Right lobe of liver (tissue), 6 donors: Measurements from ENCODE around the gene HIF1A. TPM values are rescaled to one million over a fixed set of nuclear protein-coding genes. Genes with fewer than 3 reads are reported as not detected.

ENCODE experiments used
- ATAC-seq, 4 donors: fragments of 200-7000 bp; cut with Tn5 transposase; one replicate each; pipeline ENCODE4 v1.9.1; 2020; ENCODE audit warnings: mild to moderate bottlenecking in 4 of 4, moderate library complexity in 4 of 4
- DNase-seq, 3 donors: peaks; one replicate each; pipeline ENCODE4 v3.0.0-alpha.2; 2020
- H3K27ac ChIP-seq, 3 donors: fragments of 200-600 bp; one replicate each; pipeline ENCODE4 v1.8.0; 2022
- H3K27me3 ChIP-seq, 2 donors: fragments of 200-600 bp; one replicate each; pipeline ENCODE4 v1.8.0; 2022
- H3K36me3 ChIP-seq, 4 donors: fragments of 200-600 bp; sonication (generic) in 1 of 4; one replicate each; pipeline versions ENCODE4 v1.5.1 to v1.8.0; 2017 to 2022; ENCODE audit warnings: control low read depth in 1 of 4
- H3K4me1 ChIP-seq, 4 donors: fragments of 200-600 bp; sonication (generic) in 1 of 4; one replicate each; pipeline versions ENCODE4 v1.5.1 to v1.8.0; 2017 to 2022; ENCODE audit warnings: control low read depth in 1 of 4
- H3K4me3 ChIP-seq, 3 donors: fragments of 200-600 bp; one replicate each; pipeline ENCODE4 v1.8.0; 2022
- H3K9me3 ChIP-seq, 4 donors: fragments of 200-600 bp; sonication (generic) in 1 of 4; one replicate each; pipeline versions ENCODE4 v1.5.1 to v1.8.0; 2017 to 2022; ENCODE audit warnings: control low read depth in 1 of 4
- POLR2A ChIP-seq: fragments of 450-650 bp; IDR thresholded peaks from one replicate; pipeline ENCODE4 v1.6.1; 2017; ENCODE audit warnings: antibody characterized with exemption, mild to moderate bottlenecking
- WGBS: methylation state at CpG from one replicate; pipeline ENCODE4 v1.1.6; 2018; ENCODE audit warnings: low coverage, low lambda C conversion rate; ENCODE audit not compliant: insufficient coverage; ENCODE audit errors: missing lambda C conversion rate; 5-methylcytosine and 5-hydroxymethylcytosine counted together
- intact Hi-C, 2 donors: fragments of 100-400 bp; cut with DNase I; formaldehyde crosslinking; loops; one replicate each; pipeline versions ENCODE4 v1.11.2 to v1.14.1; 2022
- total RNA-seq, 6 experiments: library from RNA; depleted of rRNA in 2 of 6; stranded (reverse); fragments of >200 nt in 2 of 6; fragmentation: NEBNext Ultra II Directional in 3 of 6; extraction: Animal tissue kit (Norgen Biotek cat#: 25700) in 3 of 6; gene quantifications; one replicate each; pipeline versions ENCODE4 v1.1.0 to v1.2.4, GENCODE V29; 2016 to 2023
- TF ChIP-seq, protein P1 (sequence below), 4 donors: fragments of 200-600 bp in 3 of 4; fragments of 450-650 bp in 1 of 4; IDR thresholded peaks; one replicate each; pipeline versions ENCODE4 v1.5.1 to v1.8.0; 2016 to 2022; ENCODE audit warnings: antibody characterized with exemption in 4 of 4, mild to moderate bottlenecking in 2 of 4
- donor health status: DM: no; HTN: yes; CAD: no.
- donor health status: DM: no; HTN: no; CAD: no.
- donor health status: DM: no; HTN: no; CAD: no.
- donor health status: DM: no; HTN: yes; CAD: no.
- donor health status: DM: no; HTN: yes; CAD: no.

Gene HIF1A
- total RNA-seq, 6 experiments from 2014 or later, result 15.9 to 117 (median 31.9) TPM

DNA sequence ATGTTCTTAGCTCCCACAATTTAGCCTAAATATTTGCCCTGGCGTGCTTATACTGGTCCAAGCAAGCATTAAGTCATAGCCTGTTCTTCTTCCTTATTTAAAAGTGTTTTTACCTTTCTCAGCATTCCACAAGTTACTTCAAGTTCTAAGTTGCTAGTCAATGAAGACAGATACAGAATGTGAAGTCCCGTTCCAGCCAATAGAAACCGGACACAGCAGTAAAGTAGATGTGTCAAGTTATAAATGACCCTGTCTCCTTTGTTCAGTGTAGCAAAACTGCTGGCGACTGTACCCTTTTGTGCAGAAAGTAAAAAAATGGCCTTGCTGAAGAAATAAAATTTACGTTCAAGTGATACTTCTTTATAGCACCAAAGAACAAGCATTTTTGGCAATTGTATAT, 70.8 kb downstream of the HIF1A start:
- H3K36me3 ChIP-seq, result peaks cover 0 to 24% (median 2%) of the 10 kb centered on the region in 4 donors
- no peak for TF ChIP-seq POLR2A
- TF ChIP-seq, protein P1, sequence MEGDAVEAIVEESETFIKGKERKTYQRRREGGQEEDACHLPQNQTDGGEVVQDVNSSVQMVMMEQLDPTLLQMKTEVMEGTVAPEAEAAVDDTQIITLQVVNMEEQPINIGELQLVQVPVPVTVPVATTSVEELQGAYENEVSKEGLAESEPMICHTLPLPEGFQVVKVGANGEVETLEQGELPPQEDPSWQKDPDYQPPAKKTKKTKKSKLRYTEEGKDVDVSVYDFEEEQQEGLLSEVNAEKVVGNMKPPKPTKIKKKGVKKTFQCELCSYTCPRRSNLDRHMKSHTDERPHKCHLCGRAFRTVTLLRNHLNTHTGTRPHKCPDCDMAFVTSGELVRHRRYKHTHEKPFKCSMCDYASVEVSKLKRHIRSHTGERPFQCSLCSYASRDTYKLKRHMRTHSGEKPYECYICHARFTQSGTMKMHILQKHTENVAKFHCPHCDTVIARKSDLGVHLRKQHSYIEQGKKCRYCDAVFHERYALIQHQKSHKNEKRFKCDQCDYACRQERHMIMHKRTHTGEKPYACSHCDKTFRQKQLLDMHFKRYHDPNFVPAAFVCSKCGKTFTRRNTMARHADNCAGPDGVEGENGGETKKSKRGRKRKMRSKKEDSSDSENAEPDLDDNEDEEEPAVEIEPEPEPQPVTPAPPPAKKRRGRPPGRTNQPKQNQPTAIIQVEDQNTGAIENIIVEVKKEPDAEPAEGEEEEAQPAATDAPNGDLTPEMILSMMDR (IDR thresholded peaks at IDR 0.05), result no peak
- peaks cover 0 to 4% (median 0%) of the 10 kb centered on the region in 4 donors for H3K4me1 ChIP-seq
- no peak overlapping the region for H3K4me3 ChIP-seq
- ATAC-seq, result no peak
- H3K27ac ChIP-seq, result no peak overlapping the region
- no peaks in the 10 kb centered on the region for H3K27me3 ChIP-seq
- 86% methylated on average over 5 of the region's 5 CpGs for WGBS
- DNase-seq, result no peak
- no peaks in the 10 kb centered on the region for H3K9me3 ChIP-seq
- intact Hi-C loops, result no loop called here

DNA sequence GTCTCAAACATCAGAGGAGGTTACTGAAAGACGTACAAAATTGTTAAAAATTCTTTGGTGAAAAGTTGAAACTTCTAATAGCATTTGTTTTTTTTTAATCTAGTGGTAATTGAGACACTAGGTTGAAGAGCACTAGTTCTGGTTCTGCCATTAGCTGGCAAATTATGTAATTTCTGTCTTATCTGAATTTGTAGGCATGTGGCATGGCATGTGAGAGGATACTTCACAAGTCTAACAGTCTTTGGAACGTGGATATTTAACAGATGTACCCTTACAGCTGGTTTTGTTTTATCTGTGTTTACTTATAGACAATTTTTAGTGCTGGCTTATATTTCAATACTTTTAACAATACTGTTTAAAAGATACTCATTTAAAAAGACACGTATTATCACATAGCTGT, 72.9 kb downstream of the HIF1A start:
- WGBS, result 77% methylated on average over 3 of the region's 3 CpGs
- Histone ChIP-seq H3K27me3 (no peaks in the 10 kb centered on the region), H3K4me3 (no peak overlapping the region), H3K36me3 (peaks cover 0 to 36% (median 2%) of the 10 kb centered on the region in 4 donors), H3K9me3 (no peaks in the 10 kb centered on the region), H3K4me1 (peaks cover 0 to 4% (median 0%) of the 10 kb centered on the region in 4 donors), H3K27ac (no peak overlapping the region)
- TF ChIP-seq, protein P1 (IDR thresholded peaks at IDR 0.05), result no peak
- no peak for TF ChIP-seq POLR2A
- intact Hi-C loops, result no loop called here
- ATAC-seq (no peak), DNase-seq (no peak)

DNA sequence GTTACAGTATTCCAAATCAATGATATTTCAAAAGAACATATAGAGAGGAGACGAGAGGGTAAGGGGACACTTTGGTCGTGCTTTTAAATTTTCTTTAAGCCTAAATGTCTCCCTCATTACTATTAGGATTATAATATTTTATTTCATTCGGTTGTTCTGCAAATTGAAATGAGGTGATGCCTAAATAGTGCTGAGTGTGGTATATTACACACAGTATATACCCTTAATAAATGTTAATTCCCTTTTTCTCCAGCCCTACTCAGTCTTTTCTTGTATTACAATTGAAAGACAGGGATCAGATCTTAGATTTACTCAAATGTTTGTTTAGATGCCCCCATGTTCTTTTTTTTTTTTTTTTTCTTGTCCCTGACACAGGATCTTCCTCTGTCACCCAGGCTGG, 74.6 kb downstream of the HIF1A start:
- TF ChIP-seq POLR2A, result no peak
- TF ChIP-seq, protein P1 (IDR thresholded peaks at IDR 0.05), result no peak
- Histone ChIP-seq H3K9me3 (no peaks in the 10 kb centered on the region), H3K4me1 (no peaks in the 10 kb centered on the region), H3K4me3 (no peak overlapping the region), H3K27me3 (no peaks in the 10 kb centered on the region), H3K36me3 (peaks cover 0 to 36% (median 2%) of the 10 kb centered on the region in 4 donors), H3K27ac (no peak overlapping the region)
- no peak for ATAC-seq
- 93% methylated on average over 3 of the region's 3 CpGs for WGBS
- no peak for DNase-seq
- intact Hi-C loops, result no loop called here

DNA sequence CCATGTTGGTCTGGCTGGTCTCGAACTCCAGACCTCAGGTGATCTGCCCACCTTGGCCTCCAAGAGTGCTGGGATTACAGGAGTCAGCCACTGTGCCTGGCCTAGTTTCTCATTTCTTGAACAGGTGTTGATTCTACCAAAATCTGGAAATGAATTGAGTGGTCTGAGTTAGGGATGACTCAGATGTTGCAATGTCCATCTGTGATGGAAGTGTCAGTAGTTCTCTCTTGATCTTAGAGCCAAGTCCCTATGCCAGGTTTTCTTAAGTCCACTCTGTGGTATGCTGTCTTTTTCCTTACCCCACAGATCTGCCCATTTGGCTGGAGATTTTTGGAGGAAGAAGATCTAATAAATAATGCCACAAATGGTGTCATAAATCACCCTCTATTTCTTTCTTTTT, 79.5 kb downstream of the HIF1A start:
- Histone ChIP-seq H3K36me3 (peaks cover 0 to 39% (median 4%) of the 10 kb centered on the region in 4 donors), H3K27me3 (no peaks in the 10 kb centered on the region), H3K27ac (no peak overlapping the region), H3K9me3 (no peaks in the 10 kb centered on the region), H3K4me3 (no peak overlapping the region), H3K4me1 (no peaks in the 10 kb centered on the region)
- intact Hi-C loops, result no loop called here
- WGBS, result 100% methylated on average over 1 of the region's 1 CpG
- TF ChIP-seq, protein P1 (IDR thresholded peaks at IDR 0.05), result no peak
- no peak for TF ChIP-seq POLR2A
- no peak for DNase-seq
- ATAC-seq, result no peak

DNA sequence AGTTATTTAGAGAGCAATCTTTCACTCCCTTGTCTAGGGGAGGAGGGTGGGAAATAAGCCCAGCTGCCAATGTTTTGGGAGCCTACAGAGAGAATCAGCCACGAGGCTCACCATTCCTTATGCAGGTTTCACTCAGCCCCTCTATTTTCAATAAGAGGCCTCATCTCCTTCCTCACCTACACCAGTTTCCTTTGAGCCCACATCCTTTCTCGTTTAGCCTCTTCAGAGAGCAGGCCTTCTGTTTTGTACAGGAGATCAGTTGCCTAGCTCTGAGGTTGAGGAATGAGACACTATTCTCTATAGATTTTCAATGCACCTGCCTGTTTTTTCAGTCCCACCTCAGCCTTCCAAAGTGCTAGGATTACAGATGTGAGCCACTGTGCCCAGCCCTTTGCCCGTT, 84.8 kb downstream of the HIF1A start:
- Histone ChIP-seq H3K36me3 (peaks cover 0 to 26% (median 9%) of the 10 kb centered on the region in 4 donors), H3K4me3 (no peak overlapping the region), H3K27ac (no peak overlapping the region), H3K4me1 (no peaks in the 10 kb centered on the region), H3K9me3 (no peaks in the 10 kb centered on the region), H3K27me3 (no peaks in the 10 kb centered on the region)
- ATAC-seq (no peak), DNase-seq (no peak)
- WGBS, result 79% methylated on average over 3 of the region's 3 CpGs
- TF ChIP-seq POLR2A, result no peak
- TF ChIP-seq, protein P1 (IDR thresholded peaks at IDR 0.05), result no peak
- intact Hi-C loops, result no loop called here
